Superior temporal gyrus (tissue), 1 donor: ENCODE results near the gene HNMT.
"Not testable (repeated sequence)": the region's sequence is repeated elsewhere in the genome, so short reads cannot be mapped to it uniquely, and the experiment has no call there.

Source experiments
- DNase-seq: peaks from one replicate; pipeline ENCODE4 v3.0.0-alpha.2; 2016; ENCODE audit errors: extremely low spot score

HNMT gene

GRCh38 chr2:137964066-137964858 lies at the start of gene HNMT:
HNMT (plus strand) TSS chr2:137964473; CDS start chr2:137964492, 19 bp downstream.
- DNase-seq: peak; percentile 81

GRCh38 chr2:137921105-137921880 lies 43.0 kb upstream of the HNMT start:
- DNase-seq: no peak

DNA sequence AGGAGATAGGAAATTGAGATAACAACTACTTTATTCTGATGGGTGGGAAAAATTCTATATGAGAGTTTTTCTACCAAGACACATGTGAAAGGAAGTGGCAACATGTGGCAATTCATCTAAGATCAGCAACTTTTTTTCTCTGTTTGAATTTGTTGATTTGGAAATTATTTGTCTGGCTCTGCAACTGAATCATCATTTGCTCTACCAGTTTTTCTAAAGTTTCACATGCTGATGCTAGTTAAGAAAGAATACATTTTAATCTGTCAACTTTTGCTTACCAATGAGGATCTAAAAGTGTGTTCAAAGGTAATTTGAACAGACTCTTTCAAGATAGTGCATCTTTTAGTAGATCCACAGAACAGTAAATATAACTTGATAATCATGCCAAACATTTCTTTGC lies 42.1 kb upstream of the HNMT start:
- DNase-seq: not testable (repeated sequence)

DNA sequence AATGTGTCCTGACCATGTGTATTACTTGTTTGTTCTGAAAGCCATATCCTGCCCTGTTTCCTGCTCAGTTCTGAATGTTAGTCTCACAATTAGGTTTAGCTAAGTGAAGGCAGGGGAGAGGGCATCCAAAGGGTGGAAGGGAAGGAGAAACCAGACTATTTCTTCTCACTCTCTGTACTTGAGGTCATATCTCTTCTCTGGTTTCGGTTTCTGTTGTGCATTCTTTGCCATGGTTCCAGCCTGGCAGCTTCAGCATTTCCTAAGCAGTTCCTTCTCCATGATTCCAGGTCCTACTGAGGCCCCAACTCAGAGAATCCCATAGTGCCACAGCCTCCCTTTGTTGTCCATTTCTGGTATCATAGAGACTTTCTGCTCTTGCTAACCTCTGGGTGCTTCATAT lies 40.3 kb upstream of the HNMT start:
- DNase-seq: no peak

DNA sequence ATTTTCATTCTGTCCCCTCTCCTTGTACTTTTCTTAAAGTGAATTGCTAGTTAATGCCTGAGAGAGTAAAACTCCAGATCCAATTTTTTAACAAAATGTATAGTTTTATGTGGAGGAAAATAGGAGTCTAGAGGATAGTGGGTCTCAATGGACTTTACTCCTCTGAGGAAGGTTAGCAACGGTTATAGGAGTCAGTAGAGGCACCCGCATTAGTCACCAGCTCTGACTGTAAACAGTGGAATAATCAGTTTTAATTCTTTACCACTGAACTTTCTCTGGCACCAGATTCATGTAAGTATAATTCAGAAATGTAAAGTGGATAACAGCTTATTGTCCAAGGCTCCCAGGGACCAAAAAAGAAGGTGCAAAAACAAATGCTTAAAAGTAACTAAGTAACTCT lies 38.7 kb upstream of the HNMT start:
- no peak for DNase-seq

DNA sequence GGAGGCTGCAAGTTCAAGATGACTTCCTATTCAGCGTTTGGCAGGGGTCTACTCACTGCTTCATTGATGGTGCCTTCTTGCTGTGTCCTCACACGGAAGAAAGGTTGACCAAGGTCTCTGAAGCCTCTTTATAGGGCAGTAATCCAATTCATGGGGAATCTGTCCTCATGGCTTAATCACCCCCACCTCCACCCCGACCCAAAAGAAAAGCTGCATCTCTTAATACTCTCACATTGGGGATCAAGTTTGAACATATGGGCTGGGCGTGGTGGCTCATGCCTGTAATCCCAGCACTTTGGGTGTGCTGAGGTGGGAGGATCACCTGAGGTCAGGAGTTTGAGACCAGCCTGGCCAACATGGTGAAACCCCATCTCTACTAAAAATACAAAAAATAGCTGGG lies 36.4 kb upstream of the HNMT start:
- no peak for DNase-seq

GRCh38 chr2:137928547-137929518 lies 35.4 kb upstream of the HNMT start:
- DNase-seq: no peak

- no peak for DNase-seq
Observed at GRCh38 chr2:137929519-137929916, 34.8 kb upstream of the HNMT start.

GRCh38 chr2:137930146-137930545 lies 34.1 kb upstream of the HNMT start:
- no peak for DNase-seq

DNA sequence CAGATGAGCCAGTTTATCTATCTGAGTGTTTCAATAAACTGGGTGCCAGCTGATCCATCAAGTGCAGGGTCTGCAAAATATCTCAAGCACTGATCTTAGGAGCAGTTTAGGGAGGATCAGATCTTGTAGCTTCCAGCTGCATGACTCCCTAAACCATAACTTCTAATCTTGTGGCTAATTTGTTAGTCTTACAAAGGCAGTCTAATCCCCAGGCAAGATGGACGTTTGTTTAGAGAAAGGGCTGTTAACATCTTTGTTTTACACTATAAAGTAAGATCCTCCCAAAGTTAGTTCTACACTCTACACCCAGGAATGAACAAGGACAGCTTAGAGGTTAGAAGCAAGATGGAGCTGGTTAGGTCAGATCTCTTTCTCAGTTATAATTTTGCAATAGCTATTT lies 28.7 kb upstream of the HNMT start:
- DNase-seq: no peak

DNA sequence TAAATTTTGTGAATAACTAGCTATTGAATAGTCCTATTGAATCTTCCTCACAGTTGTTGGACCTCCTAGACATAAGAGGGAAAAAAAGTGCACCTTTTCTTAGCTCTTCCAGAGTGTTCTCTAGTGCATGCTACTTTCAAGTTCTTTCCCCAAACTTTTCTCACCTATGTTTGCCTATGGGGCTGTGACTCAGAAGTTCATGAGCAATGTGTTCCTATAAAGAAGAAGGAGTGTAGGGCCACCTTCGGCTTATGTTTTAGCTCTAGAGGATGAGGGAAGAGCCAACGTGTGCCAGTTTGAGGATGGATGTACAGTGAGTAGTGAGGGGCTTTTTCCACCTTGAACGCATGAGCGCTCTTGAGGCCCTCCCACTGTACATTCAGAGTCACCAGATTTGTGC lies 27.0 kb upstream of the HNMT start:
- DNase-seq: no peak

DNA sequence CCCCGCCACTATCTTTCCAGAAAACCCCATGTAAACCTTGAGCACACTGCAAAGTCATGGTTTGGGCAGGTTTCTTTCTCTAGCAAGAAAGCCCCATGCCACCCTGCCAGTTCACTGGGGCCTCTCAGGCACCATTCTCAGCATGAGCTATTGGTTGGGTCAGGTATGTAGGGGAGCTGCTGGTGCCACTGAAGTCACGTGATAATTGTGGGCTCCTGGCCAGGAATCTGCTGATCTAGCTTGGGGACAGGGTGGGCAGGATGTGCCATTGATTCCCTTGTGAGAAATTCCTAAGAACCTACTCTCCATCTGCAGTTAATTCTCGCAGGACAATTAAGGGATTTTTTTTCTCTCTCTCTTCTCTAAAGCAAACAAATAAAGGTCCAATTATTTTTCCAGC lies 26.5 kb upstream of the HNMT start:
- DNase-seq: no peak

DNA sequence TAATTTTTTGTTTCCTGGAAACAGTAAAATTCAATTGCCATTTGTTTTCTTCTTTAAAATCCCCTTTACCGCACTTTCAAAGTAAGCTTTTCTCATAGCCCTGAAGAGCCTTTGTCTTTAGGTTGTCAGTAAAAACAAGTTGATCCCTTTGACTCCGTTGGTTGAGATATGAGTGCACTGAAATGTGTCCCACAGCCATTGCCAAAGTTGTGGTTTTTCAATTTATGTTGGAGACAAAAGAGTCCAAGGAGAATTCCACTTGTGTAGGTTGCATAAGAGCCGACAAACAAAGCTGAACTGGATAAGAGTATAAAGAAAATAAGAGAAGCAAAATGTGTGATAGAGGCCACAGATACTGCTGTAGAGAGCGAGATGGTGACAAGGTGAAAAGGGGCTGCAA lies 26.1 kb upstream of the HNMT start:
- DNase-seq: no peak

GRCh38 chr2:137939026-137939425 lies 25.2 kb upstream of the HNMT start:
- no peak for DNase-seq

DNA sequence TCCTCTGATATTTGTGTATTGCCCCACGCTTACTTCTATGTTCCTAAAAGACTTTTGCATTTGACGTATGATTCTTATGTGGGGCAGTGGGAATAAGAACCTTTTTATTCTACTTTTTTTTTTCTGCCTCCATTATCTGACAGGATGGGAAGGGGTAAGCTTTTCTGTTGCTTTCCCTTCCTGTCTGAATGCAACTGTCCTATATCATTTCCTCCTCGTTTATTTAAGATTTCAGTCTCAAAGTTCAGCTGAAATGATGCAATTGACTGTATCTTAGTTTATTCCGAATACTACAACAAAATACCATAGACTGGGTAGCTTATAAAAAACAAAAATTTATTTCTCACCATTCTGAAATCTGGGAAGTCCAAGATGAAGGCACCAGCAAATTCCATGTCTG lies 24.1 kb upstream of the HNMT start:
- no peak for DNase-seq

DNA sequence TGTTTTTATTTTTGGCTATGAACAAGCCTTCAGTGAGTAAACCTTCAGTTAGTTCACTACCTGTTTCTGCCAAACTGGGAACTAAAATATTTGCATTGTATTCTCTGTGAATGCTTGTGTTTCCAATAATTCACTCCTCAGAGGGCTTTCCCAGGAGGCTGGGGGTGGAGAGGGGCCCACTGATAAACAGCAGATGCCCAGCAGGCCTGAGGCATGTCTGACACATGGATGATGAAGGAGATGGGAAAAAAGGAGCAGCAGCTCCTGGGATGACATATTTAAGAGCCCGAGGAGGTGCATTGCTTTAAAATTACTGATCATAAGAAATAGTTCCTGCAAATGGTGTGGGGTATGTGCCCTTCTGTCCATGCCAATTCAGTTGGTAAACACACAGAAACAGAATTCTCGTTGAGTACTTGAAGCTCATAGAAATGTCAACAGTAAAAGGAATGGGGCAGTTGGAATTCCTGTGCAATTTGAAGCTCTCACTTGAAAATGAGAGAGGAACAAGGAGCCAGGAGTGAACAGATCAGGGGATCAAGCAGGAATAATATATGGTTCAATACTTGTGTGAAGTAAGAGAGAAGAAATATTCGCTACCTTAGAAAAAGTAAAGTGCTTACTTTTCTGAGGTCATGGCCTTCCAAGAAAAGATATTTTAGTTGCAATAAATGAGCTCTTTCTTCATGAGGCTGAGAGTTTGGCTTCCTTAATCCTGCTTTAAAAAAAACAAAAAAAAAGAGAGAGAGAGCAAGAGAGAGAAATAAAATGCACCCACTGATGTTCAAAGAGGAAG lies 22.0 kb upstream of the HNMT start:
- DNase-seq: no peak

DNA sequence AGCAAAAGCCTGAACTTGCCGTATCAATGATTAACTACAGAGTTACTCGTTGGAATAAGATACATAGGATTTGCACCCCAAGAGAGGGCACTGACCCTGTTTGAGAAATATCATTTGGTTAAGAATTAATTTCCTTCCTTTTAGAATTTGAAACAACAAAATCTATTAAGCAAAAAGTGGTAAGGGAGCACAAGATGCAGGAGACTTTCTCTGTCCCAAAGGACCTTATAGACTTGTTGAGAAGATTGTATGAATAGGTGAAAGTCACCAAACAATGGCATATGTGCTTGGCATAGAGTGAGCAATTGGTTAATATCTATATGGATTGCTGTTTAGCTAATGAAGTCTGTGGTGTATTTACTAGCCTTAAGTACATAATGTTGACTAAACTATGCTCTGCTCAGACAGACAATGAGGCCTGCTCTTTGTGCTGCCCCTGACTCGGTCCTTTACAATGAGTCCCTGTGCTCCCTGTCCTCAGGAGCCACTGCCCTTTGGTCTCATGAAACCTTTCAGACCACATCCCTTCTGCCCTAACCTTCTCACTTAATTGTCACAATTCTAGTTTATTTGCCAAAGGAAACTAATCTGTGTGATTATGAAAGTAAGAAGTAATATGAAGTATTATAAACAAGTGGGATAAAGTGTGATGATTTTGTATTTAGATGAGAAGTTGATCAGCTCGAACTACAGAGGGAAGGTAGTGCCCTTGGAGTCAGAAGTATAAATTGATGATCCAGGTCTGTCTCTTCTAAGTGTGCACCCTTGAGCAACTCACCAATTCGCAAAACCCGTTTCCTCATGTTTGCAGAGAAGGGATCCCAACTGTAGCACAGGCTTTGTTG lies 21.2 kb upstream of the HNMT start:
- DNase-seq: no peak

- no peak for DNase-seq
Observed at GRCh38 chr2:137943678-137944347, 20.5 kb upstream of the HNMT start.

- no peak for DNase-seq
Observed at GRCh38 chr2:137944714-137945113, 19.6 kb upstream of the HNMT start.

DNA sequence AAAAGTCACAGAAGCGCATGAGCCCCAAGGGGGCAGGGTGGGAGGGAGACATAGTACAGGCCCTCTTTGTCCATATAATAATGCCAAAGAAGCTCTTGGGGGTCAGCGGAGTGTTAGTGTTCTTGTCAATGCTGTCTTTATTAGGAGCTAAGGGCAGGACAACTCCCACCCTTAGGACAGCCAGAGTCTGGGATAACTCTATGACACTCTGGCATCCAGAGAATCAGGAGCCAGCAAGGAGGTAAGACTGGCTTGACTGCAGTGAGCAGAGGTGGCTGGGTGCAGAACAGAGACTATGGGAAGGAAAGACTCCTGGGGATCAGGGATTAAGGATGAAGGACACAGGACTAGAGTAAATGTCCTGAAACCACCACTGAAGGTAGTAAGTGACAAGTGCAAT lies 19.0 kb upstream of the HNMT start:
- no peak for DNase-seq
